Activated CD4-positive, alpha-beta T cell treated with anti-CD3 and anti-CD28 coated beads, Interleukin-2, Interleukin-4, amounts not matched to agents 100 ng/mL and 50 ng/mL, durations not matched to agents 16 hours and 8 hours (primary cell): ENCODE measurements around the gene NUDCD3.

Source experiments
- DNase-seq: peaks from one replicate; pipeline ENCODE4 v3.0.0-alpha.2; 2020; ENCODE audit warnings: low spot score

Gene NUDCD3

GRCh38 chr7:44382459-44383265, 107.8 kb downstream of the NUDCD3 start:
- DNase-seq: no peak

- DNase-seq: no peak
Measured at GRCh38 chr7:44381494-44382220, 108.8 kb downstream of the NUDCD3 start.

- no peak for DNase-seq
Measured at GRCh38 chr7:44380831-44381493, 109.5 kb downstream of the NUDCD3 start.

- no peak for DNase-seq
Measured at GRCh38 chr7:44380189-44380830, 110.1 kb downstream of the NUDCD3 start.

- DNase-seq: no peak
Measured at GRCh38 chr7:44379366-44380188, 110.9 kb downstream of the NUDCD3 start.

DNA sequence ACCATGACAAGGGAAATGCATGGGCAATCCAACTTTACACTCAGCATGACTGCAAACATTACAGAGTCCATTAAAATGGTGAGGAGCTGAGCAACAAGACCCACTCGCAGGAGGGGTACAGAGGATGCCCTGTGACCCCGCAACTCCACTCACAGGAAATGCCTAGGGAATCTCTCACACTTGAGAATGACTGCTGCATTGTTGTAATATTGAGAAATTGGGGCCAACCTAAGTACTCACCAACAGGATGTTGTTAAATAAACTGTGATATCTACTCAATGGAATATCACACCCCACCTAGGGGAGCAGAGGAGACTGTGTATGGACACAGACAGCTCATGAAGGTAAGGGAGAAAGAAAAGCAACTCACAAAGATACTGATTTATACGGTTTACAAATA, 111.7 kb downstream of the NUDCD3 start:
- no peak for DNase-seq

- no peak for DNase-seq
Measured at GRCh38 chr7:44377681-44378421, 112.6 kb downstream of the NUDCD3 start.

DNA sequence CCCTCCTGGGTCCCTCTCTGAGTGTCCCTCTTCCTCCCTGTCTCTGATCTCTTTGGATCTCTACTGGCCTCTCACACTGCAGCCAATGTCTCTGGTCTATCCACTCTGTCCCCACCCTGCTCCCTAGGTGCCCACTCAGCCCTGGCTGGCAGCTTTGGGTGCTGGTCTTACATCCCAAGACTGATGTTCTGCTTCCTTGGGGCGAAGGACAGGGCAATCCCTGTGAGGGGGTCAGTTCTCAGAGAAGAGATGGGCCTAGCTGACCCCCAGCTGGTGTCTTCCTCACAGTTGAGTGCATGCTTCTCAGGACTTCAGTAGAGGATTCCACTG, 113.4 kb downstream of the NUDCD3 start:
- no peak for DNase-seq

DNA sequence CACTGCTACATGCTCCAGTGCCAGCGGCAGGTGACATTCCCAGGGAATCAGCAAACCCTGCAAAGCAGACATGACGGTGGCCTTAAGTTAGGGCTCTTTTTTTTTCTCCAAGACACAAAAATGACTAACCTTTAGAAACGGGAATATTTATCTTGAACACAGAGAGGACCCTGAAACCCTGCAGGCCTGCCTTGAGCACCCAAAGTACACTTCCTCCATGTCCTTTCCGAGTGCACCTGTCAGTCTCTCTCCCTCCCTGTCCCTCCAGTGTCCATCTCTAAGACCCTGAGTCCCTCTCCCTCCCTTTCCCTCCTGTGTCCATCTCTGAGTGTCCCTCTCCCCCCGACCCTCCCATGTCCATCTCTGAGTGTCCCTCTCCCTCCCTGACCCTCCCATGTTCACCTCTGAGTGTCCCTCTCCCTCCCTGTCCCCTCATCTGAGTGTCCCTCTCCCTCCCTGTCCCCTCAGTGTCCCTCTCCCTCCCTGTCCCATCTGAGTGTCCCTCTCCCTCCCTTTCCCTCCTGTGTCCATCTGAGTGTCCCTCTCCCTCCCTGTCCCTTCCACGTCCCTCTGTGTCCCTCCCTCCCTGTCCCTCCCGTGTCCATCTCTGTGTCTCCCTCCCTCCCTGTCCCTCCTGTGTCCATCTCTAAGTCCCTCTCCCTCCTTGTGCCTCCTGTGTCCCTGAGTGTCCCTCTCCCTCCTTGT, 113.9 kb downstream of the NUDCD3 start:
- DNase-seq: no peak

DNA sequence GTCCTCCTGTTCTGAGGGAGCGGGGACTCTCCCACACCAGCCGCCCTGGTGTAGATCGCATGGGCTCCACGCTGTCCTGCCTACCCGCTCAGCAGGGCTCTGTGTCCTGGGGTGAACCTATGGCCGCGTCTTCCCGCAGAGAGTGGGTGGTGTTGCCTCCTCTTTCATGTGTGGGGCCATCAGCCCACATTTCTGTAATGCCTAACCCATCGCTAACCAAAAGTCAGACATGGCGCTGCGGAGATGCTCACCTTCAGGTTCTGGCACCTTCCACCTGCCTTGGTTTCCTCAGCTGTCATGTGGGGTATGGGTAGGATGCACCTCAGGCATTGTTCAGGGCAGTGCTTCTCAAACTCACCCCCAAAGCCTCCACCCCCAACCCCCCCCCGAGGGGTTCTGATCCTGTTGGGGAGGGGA, 114.5 kb downstream of the NUDCD3 start:
- no peak for DNase-seq

DNA sequence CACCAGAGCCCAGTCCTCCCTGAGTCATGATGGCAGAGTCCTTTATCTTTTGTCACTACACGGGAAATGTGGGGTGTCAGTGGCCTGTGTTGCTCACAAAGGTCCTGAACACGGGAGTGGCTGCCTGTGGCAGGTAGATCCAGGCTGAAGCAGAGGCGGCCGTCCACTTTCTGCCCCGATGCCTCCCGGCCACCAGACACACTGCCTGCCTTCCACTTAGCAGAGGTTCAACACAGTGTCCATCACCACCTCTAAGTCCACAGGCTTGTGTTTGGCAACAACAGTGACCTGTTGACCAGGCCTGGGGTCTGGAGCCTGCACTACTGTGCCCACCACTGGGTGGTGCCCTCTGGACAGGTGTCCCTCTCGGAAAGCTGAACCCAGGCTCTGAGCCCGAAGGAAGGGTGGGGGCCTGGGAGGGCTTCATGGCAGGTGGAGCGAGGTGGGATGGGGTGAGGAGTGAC, 115.2 kb downstream of the NUDCD3 start:
- DNase-seq: no peak

DNA sequence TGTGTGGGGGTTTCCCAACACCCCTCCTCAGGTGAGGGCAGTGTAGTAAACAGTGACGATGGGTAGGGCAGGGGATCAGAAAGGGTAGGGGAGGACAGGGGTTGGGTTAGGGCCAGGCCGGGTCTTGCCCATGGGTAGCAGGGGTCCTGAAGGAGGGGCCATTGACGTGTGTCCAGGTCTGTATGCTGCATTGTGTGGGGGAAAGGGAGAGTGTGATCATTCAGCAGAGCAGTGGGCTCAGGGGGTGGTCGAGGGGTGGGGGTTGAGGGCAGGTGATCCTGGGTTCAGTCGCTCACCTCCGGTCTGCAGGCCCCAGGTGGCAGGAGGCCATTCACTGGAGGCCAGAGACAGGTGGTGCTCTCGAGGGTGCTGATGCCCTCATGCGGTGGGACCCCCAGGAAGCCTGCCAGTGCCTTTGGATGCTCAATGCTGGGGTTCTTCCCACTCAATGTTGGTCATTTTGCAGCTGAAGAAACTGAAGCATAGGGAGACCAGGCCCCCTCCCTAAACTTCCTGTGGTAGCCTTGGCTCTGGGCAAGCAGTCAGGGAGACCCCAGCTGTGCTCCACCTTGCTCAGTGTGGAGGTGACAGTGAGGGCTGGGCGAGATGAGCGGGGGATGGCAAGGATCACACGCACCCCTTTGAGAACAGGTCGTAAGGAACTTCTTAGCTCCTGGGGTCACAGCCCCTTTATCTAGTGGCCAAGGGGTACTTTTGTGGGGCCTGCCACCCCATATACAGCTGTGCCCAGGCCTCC, 116.3 kb downstream of the NUDCD3 start:
- DNase-seq: no peak

DNA sequence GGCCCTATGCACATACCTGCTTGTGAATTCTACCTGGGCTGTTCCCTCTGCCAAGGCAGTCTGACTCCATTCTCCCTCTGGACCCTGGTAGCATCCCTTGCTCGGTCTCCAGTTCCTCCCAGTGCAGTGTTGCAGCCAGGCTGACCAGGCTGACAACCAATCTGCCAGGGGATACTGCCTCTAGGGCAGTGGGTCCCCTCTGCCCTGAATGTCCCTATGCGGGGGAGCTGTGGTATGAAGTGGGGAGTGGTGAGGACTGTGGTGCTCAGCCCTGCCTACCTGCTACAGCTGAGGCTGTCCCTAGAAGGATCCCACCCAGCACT, 117.1 kb downstream of the NUDCD3 start:
- no peak for DNase-seq

DNA sequence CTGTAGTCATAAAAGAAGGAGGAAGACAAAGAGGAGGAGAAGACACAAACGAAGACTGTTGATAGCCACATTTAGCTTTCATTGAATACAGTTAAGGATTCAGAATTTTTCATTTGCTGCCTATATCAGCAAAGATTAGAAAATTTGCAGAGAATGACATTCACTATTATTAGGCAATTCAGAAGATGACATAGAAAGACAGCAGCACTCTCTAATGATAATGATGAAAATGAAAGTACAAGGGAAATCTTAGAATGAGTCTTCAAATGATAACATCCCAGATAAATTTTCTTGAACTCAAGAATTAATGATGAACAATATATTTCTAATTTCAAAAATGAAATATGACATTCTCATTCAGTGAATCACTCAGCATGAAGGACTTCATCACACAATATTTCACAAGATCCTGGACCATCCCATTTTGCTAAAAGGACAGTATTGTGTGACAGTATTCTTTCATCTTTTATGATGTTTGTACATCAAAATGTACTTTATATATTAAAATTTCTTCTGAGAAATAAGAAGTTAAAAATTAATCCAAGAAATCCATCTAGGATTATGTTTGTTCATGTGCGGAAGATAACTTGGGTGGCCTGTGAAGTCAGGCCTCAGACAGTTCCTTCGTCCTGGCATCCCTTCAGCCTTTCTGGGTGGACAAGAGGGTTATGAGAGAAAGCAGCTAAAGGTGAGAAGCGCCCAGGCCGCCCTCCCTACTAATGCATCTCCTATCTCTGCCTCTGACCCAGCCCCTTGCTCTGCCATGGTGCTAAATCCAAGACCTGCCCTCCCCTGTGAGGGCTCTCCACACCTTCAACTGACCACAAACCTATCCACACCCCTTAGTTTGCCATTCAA, 117.7 kb downstream of the NUDCD3 start:
- no peak for DNase-seq

- no peak for DNase-seq
Measured at GRCh38 chr7:44368885-44369284, 121.6 kb downstream of the NUDCD3 start.

- DNase-seq: no peak
Measured at GRCh38 chr7:44368455-44368854, 122.0 kb downstream of the NUDCD3 start.

GRCh38 chr7:44367475-44368043, 122.9 kb downstream of the NUDCD3 start:
- DNase-seq: no peak

DNA sequence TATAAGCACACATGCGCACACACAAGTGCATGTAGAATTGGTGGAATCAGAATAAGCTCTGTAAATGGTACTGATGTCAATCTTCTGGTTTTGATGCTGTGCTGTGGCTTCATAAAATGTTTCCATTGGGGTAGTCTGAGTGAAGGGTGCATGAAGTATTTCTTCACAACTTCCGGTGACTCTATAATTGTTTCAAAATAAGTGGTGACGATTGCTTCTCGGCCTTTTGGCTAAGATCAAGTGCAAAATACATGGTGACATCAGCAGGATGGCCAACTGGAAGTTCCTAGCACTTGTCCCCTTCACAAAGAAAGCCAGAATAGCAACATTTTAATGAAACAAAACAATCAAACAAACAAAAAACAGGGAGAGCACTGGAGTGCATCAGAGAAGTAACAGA, 123.5 kb downstream of the NUDCD3 start:
- DNase-seq: no peak
